IMR-90 (cell line): ENCODE measurements around the gene ZBTB47. TPM values are rescaled to one million over a fixed set of nuclear protein-coding genes. Genes with fewer than 3 reads are reported as not detected.

ENCODE experiments used
- ATAC-seq: fragments of 200-7000 bp; cut with Tn5 transposase; 2 replicates; pipeline ENCODE4 v1.9.1; 2020; ENCODE audit warnings: low read depth, mild to moderate bottlenecking, moderate library complexity
- BruUV-seq: library from RNA; stranded (reverse); fragments of 400-500 nt; replicated peaks from 2 replicates; lab custom pipeline; 2021; lab: Mats Ljungman, UMichigan
- CTCF ChIA-PET: fragments of 300-600 bp; formaldehyde crosslinking; extraction: SDS; loops from one replicate; lab custom pipeline; 2021; ENCODE audit warnings: antibody characterized with exemption; lab: Yijun Ruan, JAX
- POLR2A ChIA-PET: fragments of 300-600 bp; sonication (Branson Sonifier 250); formaldehyde crosslinking; loops from one replicate; lab custom pipeline; 2022; ENCODE audit warnings: antibody characterized with exemption; ENCODE audit not compliant: unreplicated experiment; lab: Charles Lee
- DNase-seq: peaks from one replicate; pipeline ENCODE4 v3.0.0; 2013
- H2AFZ ChIP-seq: replicated peaks from 2 replicates; pipeline ENCODE3; 2013; ENCODE audit warnings: low read length, mild to moderate bottlenecking; ENCODE audit not compliant: poor library complexity
- H2AK5ac ChIP-seq: 2 replicates; pipeline ENCODE4 v1.6.1; 2013; ENCODE audit warnings: low read depth, low read length, inconsistent platforms
- H2AK9ac ChIP-seq: replicated peaks from 2 replicates; pipeline ENCODE3; 2013; ENCODE audit warnings: mild to moderate bottlenecking, low read depth, low read length, moderate library complexity; ENCODE audit not compliant: poor library complexity
- H2BK120ac ChIP-seq: 2 replicates; pipeline ENCODE4 v1.6.1; 2013; ENCODE audit warnings: low read depth, low read length, inconsistent platforms
- H2BK15ac ChIP-seq: 3 replicates; pipeline ENCODE4 v1.6.1; 2013; ENCODE audit warnings: low read depth, low read length, inconsistent platforms
- H2BK20ac ChIP-seq: 2 replicates; pipeline ENCODE4 v1.6.1; 2013; ENCODE audit warnings: low read depth, mild to moderate bottlenecking, inconsistent platforms, low read length, moderate library complexity
- H2BK5ac ChIP-seq: 2 replicates; pipeline ENCODE4 v1.6.1; 2013; ENCODE audit warnings: mild to moderate bottlenecking, low read depth, low read length, inconsistent platforms; ENCODE audit not compliant: poor library complexity, severe bottlenecking
- H3K14ac ChIP-seq: replicated peaks from 2 replicates; pipeline ENCODE4 v1.6.1; 2013; ENCODE audit warnings: low read depth, low read length, inconsistent platforms
- H3K18ac ChIP-seq: 2 replicates; pipeline ENCODE4 v1.6.1; 2013; ENCODE audit warnings: low read depth, low read length, control low read depth
- H3K23ac ChIP-seq: 2 replicates; pipeline ENCODE4 v1.6.1; 2013; ENCODE audit warnings: low read depth, low read length, inconsistent platforms
- H3K27ac ChIP-seq: 2 replicates; pipeline ENCODE4 v1.5.1; 2013; ENCODE audit warnings: mild to moderate bottlenecking, control low read depth, low read length; ENCODE audit not compliant: insufficient read depth
- H3K27me3 ChIP-seq: 2 replicates; pipeline ENCODE4 v1.6.1; 2013; ENCODE audit warnings: low read length; ENCODE audit not compliant: control insufficient read depth, insufficient read depth
- H3K36me3 ChIP-seq: 2 replicates; pipeline ENCODE4 v1.6.1; 2013; ENCODE audit warnings: low read length, mixed read lengths; ENCODE audit not compliant: control insufficient read depth, insufficient read depth
- H3K4ac ChIP-seq: 2 replicates; pipeline ENCODE4 v1.6.1; 2013; ENCODE audit warnings: low read depth, low read length, inconsistent platforms
- H3K4me1 ChIP-seq: 2 replicates; pipeline ENCODE4 v1.6.1; 2013; ENCODE audit warnings: low read length, mixed read lengths; ENCODE audit not compliant: control insufficient read depth, insufficient read depth
- H3K4me2 ChIP-seq: 2 replicates; pipeline ENCODE4 v1.6.1; 2013; ENCODE audit warnings: low read depth, mild to moderate bottlenecking, control low read depth, low read length, moderate library complexity
- H3K4me3 ChIP-seq: 2 replicates; pipeline ENCODE4 v1.5.1; 2013; ENCODE audit warnings: low read depth, mild to moderate bottlenecking, control low read depth, low read length, moderate library complexity; ENCODE audit not compliant: insufficient read depth
- H3K56ac ChIP-seq: 2 replicates; pipeline ENCODE4 v1.6.1; 2013; ENCODE audit warnings: low read length, inconsistent platforms; ENCODE audit not compliant: insufficient read depth; ENCODE audit errors: extremely low read depth
- H3K79me1 ChIP-seq, 2 experiments: 2 replicates each; pipeline ENCODE4 v1.6.1; 2013; ENCODE audit warnings: low read length in 2 of 2, inconsistent platforms in 1 of 2, low read depth in 1 of 2
- H3K9ac ChIP-seq: 2 replicates; pipeline ENCODE4 v1.6.1; 2013; ENCODE audit warnings: low read depth, low read length, control low read depth
- H3K9me1 ChIP-seq: 2 replicates; pipeline ENCODE4 v1.6.1; 2013; ENCODE audit warnings: low read length, inconsistent platforms; ENCODE audit not compliant: insufficient read depth
- H3K9me3 ChIP-seq: 2 replicates; pipeline ENCODE4 v1.6.1; 2013; ENCODE audit warnings: low read length; ENCODE audit not compliant: control insufficient read depth, insufficient read depth
- H4K20me1 ChIP-seq: 2 replicates; pipeline ENCODE4 v1.6.1; 2013; ENCODE audit warnings: low read length, inconsistent platforms; ENCODE audit not compliant: insufficient read depth
- H4K5ac ChIP-seq: 2 replicates; pipeline ENCODE4 v1.6.1; 2013; ENCODE audit warnings: mild to moderate bottlenecking, low read depth, low read length, control low read depth
- H4K8ac ChIP-seq, 2 experiments: 2 replicates each; pipeline ENCODE4 v1.6.1; 2013; ENCODE audit warnings: low read depth in 2 of 2, low read length in 2 of 2, control low read depth in 1 of 2, inconsistent platforms in 1 of 2
- H4K91ac ChIP-seq: 2 replicates; pipeline ENCODE4 v1.6.1; 2013; ENCODE audit warnings: low read depth, low read length, inconsistent platforms; ENCODE audit not compliant: insufficient read depth
- BHLHE40 ChIP-seq: fragments of 150-350 bp; IDR thresholded peaks from 2 replicates; pipeline ENCODE4 v1.6.1; 2016; ENCODE audit warnings: mild to moderate bottlenecking, low read depth, low read length
- CEBPB ChIP-seq: IDR thresholded peaks from 2 replicates; pipeline ENCODE4 v1.6.1; 2012; ENCODE audit warnings: low read depth, low read length, improper control_type of control experiment
- CHD1 ChIP-seq: IDR thresholded peaks from 2 replicates; pipeline ENCODE4 v1.6.1; 2012; ENCODE audit warnings: low read depth, low read length, improper control_type of control experiment
- ELK1 ChIP-seq: fragments of 150-350 bp; IDR thresholded peaks from 2 replicates; pipeline ENCODE4 v1.6.1; 2016; ENCODE audit warnings: low read depth, mild to moderate bottlenecking, low read length, moderate library complexity, borderline replicate concordance
- FOS ChIP-seq: fragments of 150-350 bp; IDR thresholded peaks from 2 replicates; pipeline ENCODE4 v1.6.1; 2016; ENCODE audit warnings: low read depth, low read length
- MAFK ChIP-seq: IDR thresholded peaks from 2 replicates; pipeline ENCODE4 v1.6.1; 2012; ENCODE audit warnings: low read depth, low read length, improper control_type of control experiment
- MAZ ChIP-seq: IDR thresholded peaks from 2 replicates; pipeline ENCODE4 v1.6.1; 2012; ENCODE audit warnings: low read depth, mild to moderate bottlenecking, low read length, improper control_type of control experiment, moderate library complexity, borderline replicate concordance
- MXI1 ChIP-seq: IDR thresholded peaks from 2 replicates; pipeline ENCODE4 v1.6.1; 2012; ENCODE audit warnings: low read depth, mild to moderate bottlenecking, low read length, moderate library complexity, borderline replicate concordance
- NFE2L2 ChIP-seq: fragments of 150-350 bp; IDR thresholded peaks from 2 replicates; pipeline ENCODE4 v1.6.1; 2016; ENCODE audit warnings: low read depth, mild to moderate bottlenecking, low read length
- RAD21 ChIP-seq: IDR thresholded peaks from 2 replicates; pipeline ENCODE4 v1.6.1; 2012; ENCODE audit warnings: low read length, improper control_type of control experiment
- RFX5 ChIP-seq: IDR thresholded peaks from 2 replicates; pipeline ENCODE4 v1.8.0; 2012; ENCODE audit warnings: low read depth, mild to moderate bottlenecking, low read length, moderate library complexity
- SMC3 ChIP-seq: fragments of 150-350 bp; IDR thresholded peaks from 2 replicates; pipeline ENCODE4 v1.6.1; 2016; ENCODE audit warnings: low read depth, mild to moderate bottlenecking, antibody characterized with exemption, low read length, moderate library complexity
- WGBS, 2 experiments: methylation state at CpG; one replicate each; pipeline versions ENCODE4 v1.1.5 to v1.1.7; 2013; ENCODE audit warnings: missing lambda C conversion rate in 2 of 2; ENCODE audit not compliant: insufficient read length in 1 of 2; ENCODE audit errors: extremely low coverage in 2 of 2; 5-methylcytosine and 5-hydroxymethylcytosine counted together
- dilution Hi-C: fragments of 300-500 bp; cut with HindIII; formaldehyde crosslinking; loops from one replicate; pipeline ENCODE4 v1.14.3; 2018; ENCODE audit warnings: low sequenced_read_pairs; ENCODE audit not compliant: unreplicated experiment
- in situ Hi-C: fragments of 300-500 bp; cut with MboI; formaldehyde crosslinking; loops from 3 replicates; pipeline ENCODE4 v1.14.3; 2019; ENCODE audit warnings: low sequenced_read_pairs, inconsistent platforms, mixed read lengths
- intact Hi-C: fragments of 100-400 bp; cut with micrococcal nuclease; formaldehyde crosslinking; loops from 2 replicates; pipeline ENCODE4 v1.10.0; 2022
- polyA plus RNA-seq, 3 experiments: library from polyadenylated mRNA; depleted of rRNA; stranded (reverse); fragments of >200 nt; gene quantifications; 2 replicates each; pipeline ENCODE4 v1.2.3, GENCODE V29; 2012; ENCODE audit warnings: low replicate concordance in 1 of 3
- total RNA-seq: library from RNA; depleted of rRNA; stranded (reverse); fragments of >200 nt; gene quantifications from 2 replicates; pipeline ENCODE4 v1.2.3, GENCODE V29; 2012
- TF ChIP-seq, protein P1 (sequence below): conservative IDR thresholded peaks from 2 replicates; pipeline ENCODE4 v1.5.1; 2012; ENCODE audit warnings: mild to moderate bottlenecking, low read depth, low read length, improper control_type of control experiment

The ZBTB47 gene
- total and polyA plus RNA-seq, 2 of the 4 experiments (the other 2 are of a cell fraction) = 10.9 to 16.8 TPM

- TF ChIP-seq MAZ = no peak
- TF ChIP-seq BHLHE40 = no peak
- no peak for TF ChIP-seq NFE2L2
These were observed 2.0 kb upstream of the ZBTB47 start (continued) for GRCh38 chr3:42651248-42652091.

DNA sequence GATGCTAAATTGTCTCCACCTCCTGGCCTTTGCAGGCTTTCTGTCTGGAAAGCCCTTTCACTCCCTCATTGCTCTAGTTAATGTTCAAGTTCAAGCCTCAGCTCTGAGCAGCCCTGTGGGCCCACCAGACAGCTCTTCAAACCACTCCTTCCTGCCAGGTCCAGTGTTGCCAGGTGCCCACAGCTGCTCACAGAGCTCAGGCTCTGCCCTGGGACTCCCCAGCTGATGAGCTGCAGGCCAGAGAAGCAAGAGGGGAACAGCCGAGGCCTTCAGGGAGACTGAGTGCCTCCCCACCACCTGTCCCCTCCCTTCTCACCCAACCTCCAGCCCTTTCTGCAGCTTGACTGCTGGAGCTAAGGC, 1.3 kb upstream of the ZBTB47 start:
- H4K5ac ChIP-seq = no peak overlapping the region
- intact Hi-C loops = loop anchor here (2.0 to 5.0 kb wide), 2 partner anchors 50 to 93 kb away; partner anchors contain the start of gene NKTR
- DNase-seq = no peak
- peak overlapping the region; percentile 84 for H2AFZ ChIP-seq
- dilution Hi-C loops = no loop called here
- in situ Hi-C loops = no loop called here
- H2BK5ac ChIP-seq = peak overlapping the region; percentile 77
- H3K79me1 ChIP-seq = peaks cover 33 to 84% of the 10 kb centered on the region in 2 experiments
- H3K4me1 ChIP-seq = peaks cover 35% of the 10 kb centered on the region
- H3K9me3 ChIP-seq = no peaks in the 10 kb centered on the region
- H3K4me3 ChIP-seq = no peak overlapping the region
- POLR2A ChIA-PET = no interaction called here
- no peak overlapping the region for H3K56ac ChIP-seq
- H3K14ac ChIP-seq = peak overlapping the region; percentile 2
- peak overlapping the region; percentile 77 for H3K27ac ChIP-seq
- H4K20me1 ChIP-seq = peaks cover 29% of the 10 kb centered on the region
- no CpG with 5 or more reads among the region's 1 CpG for WGBS, 2 experiments
- peaks cover 45% of the 10 kb centered on the region for H3K9me1 ChIP-seq
- ATAC-seq = no peak
- peak overlapping the region; percentile 75 for H2AK9ac ChIP-seq
- peak overlapping the region; percentile 76 for H2AK5ac ChIP-seq
- CTCF ChIA-PET = interaction anchor here (1.0 to 2.5 kb wide), 4 partner anchors 10 to 93 kb away, joined by 4 to 6 read pairs (median 5); no protein-coding TSS in a partner anchor
- H3K27me3 ChIP-seq = no peaks in the 10 kb centered on the region
- peak overlapping the region; percentile 80 for H3K4me2 ChIP-seq
- no peak overlapping the region for H3K9ac ChIP-seq
- H3K36me3 ChIP-seq = peaks cover 8% of the 10 kb centered on the region
- peak overlapping the region; percentile 88 for H3K4ac ChIP-seq
- peak overlapping the region; percentile 62 for H2BK120ac ChIP-seq
- no TSS peak for BruUV-seq
- H3K23ac ChIP-seq = peak overlapping the region; percentile 6; the same call in 1 of the 2 replicates
- H4K8ac ChIP-seq = peak overlapping the region in 1 of 2 experiments; percentile 38; a peak in 1 of 4 replicates
- H2BK20ac ChIP-seq = peak overlapping the region; percentile 2
- peak overlapping the region; percentile 66 for H4K91ac ChIP-seq
- no peak overlapping the region for H3K18ac ChIP-seq
- peak overlapping the region; percentile 79; the same call in 2 of the 3 replicates for H2BK15ac ChIP-seq
- TF ChIP-seq MAZ (no peak), FOS (no peak), MXI1 (no peak), BHLHE40 (no peak), CHD1 (no peak), ELK1 (no peak), MAFK (no peak), RFX5 (no peak), RAD21 (no peak), CEBPB (no peak), SMC3 (no peak)
- TF ChIP-seq, protein P1, sequence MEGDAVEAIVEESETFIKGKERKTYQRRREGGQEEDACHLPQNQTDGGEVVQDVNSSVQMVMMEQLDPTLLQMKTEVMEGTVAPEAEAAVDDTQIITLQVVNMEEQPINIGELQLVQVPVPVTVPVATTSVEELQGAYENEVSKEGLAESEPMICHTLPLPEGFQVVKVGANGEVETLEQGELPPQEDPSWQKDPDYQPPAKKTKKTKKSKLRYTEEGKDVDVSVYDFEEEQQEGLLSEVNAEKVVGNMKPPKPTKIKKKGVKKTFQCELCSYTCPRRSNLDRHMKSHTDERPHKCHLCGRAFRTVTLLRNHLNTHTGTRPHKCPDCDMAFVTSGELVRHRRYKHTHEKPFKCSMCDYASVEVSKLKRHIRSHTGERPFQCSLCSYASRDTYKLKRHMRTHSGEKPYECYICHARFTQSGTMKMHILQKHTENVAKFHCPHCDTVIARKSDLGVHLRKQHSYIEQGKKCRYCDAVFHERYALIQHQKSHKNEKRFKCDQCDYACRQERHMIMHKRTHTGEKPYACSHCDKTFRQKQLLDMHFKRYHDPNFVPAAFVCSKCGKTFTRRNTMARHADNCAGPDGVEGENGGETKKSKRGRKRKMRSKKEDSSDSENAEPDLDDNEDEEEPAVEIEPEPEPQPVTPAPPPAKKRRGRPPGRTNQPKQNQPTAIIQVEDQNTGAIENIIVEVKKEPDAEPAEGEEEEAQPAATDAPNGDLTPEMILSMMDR = no peak
